Kidney tubule cell (primary cell): Measurements from ENCODE around the gene PLCL1.
A peak's percentile ranks its signal among the peaks of the same experiment; 100 is the strongest.

ENCODE experiments used
- DNase-seq: peaks from one replicate; pipeline ENCODE4 v3.0.0-alpha.2; 2018; ENCODE audit warnings: low spot score

Gene PLCL1

GRCh38 chr2:197888321-197888720, 83.9 kb downstream of the PLCL1 start:
- no peak for DNase-seq

DNA sequence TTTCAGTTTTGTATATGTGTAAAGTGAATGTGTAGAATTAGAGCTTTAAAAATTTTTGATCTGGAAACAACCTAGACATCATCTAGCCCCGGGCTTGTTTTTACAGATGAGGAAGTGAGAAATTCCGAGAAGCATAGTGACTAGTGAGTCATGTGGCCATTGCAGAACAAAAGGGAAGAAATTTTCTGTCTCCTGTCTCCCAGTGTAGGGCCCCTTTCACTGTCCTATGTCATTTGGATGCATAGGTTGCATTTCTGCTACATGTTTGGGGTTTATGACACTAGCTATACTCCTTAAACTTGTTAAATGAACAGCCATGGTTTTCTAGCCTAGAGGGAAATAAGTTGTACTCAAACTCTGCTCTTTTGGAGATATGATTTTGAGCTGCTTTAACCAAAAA, 84.6 kb downstream of the PLCL1 start:
- peak; percentile 71 for DNase-seq

- peak; percentile 27 for DNase-seq
These were observed 85.8 kb downstream of the PLCL1 start for GRCh38 chr2:197890168-197890567.

DNA sequence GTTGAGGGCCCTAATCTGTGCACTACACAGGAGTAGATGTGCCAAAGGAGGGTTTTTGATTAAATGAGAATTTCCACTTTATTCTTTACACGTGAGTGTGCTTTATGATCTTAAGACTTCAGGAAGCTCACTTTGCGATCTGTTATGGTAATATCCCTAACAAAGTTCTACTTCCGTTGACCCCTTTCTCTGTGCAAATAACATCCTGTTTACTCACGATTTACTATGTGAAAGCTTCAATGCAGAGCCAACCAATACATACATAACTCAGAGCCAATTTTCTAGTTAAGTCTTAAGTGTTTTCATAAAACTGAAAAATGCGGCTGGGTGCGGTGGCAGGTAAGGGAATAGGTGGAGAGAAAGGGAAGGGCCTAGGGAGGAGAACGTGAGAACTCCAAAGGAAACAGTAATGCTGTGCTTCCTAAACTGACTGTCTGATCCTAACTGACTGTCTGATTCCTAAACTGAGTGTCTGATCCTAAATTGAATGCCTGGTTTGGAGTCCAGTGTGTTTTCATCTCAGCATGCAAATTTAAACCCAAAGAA, 87.6 kb downstream of the PLCL1 start:
- DNase-seq = no peak

- DNase-seq = no peak
These were observed 89.2 kb downstream of the PLCL1 start for GRCh38 chr2:197893403-197894177.

DNA sequence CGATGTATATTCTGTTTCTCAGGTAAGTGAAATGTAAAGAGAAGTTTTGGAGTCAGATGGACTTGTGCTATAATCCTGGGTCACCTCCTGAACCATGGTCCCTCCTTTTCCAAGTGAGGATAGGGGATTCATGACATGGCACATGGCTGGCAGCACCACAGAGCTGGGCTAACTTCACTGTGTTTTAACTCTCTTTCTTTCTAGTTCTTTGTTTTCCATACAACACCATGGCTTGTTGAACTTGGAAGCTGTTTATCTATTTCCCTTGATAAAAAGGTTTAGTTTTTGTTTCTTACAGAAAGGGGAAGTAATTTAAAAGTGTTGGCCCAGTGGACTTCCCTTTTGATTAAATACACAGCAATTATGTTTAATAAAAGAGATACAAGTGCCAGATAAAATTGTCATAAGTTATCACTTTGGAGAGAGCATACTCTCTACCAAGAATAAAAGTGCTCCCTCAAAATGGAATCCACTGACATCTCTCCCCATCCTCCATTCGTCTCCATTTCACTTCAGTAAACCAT, 90.4 kb downstream of the PLCL1 start:
- no peak for DNase-seq

DNA sequence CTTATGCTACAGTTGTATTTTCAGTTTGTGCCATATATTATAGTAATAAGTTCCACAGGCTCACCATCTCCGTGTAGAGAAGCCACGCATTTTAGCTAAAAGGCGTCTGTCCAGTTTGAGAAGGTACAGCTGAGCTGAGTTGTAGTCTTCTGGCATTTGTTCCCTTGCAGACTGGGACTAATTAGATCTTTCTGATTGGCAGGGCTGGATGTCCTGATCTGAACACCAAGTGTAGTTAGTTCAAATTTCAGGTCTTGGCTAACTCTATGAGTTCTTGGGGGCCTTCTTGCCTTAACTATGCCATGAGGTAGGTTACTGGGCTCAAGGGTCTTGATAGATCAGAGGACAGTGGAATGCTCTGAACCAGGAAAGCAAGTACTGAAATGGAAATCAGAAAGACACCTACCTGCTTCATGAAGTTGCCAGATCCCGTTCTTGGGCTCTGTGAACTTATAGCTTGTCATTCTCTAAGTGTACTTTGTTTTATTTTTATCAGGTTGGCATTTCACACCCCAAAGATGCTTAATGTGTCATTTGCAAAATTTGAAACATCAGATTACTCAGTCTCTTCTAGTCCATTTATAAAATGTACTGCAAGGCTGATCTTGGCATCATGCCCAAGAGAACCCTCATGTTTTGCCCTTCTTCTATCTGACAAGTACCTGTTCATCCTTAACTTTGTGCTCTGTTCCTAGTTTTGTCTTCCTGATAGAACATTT, 93.7 kb downstream of the PLCL1 start:
- DNase-seq = no peak

DNA sequence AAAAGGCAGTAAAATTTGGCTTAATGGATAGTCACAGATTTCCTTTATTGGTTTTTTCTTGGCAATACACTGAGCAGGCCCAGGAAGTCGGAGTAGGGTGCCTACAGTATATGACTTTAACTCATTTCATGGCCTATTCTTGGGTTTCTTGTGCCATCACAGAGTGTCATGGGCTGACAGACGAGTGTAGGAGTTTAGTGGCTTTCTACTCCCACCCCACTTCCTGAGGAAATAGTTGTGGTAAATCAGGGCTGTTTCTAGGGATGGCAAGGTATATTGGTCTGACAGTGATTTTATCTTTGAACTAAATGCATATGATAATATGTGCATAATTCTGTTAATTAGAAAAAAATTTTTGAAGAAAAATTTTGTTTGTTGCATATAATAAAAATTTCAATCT, 100.1 kb downstream of the PLCL1 start:
- DNase-seq = no peak

GRCh38 chr2:197908156-197908555, 103.8 kb downstream of the PLCL1 start:
- DNase-seq = no peak

- DNase-seq = peak; percentile 90
These were observed 104.8 kb downstream of the PLCL1 start for GRCh38 chr2:197908990-197909776.

DNA sequence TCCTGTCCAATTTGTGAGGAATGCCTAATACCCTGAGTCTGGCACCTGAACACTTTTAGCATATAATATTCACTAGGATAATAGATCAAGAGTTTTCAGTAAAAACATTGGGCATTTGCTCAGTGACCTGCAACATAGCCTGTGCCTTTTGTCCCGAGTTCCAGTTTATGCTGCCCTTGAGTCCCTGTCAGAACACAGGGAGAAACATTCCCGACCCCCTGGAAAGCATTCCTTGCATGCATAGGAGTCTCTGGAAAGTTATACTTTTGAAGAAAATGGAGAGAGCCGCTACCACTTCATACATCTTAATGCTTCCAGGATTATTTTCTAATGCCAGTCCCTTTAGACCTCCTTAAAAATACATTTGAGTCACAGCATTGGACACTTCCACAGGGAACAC, 107.3 kb downstream of the PLCL1 start:
- DNase-seq = peak; percentile 83

- no peak for DNase-seq
These were observed 108.7 kb downstream of the PLCL1 start for GRCh38 chr2:197913084-197913483.

DNA sequence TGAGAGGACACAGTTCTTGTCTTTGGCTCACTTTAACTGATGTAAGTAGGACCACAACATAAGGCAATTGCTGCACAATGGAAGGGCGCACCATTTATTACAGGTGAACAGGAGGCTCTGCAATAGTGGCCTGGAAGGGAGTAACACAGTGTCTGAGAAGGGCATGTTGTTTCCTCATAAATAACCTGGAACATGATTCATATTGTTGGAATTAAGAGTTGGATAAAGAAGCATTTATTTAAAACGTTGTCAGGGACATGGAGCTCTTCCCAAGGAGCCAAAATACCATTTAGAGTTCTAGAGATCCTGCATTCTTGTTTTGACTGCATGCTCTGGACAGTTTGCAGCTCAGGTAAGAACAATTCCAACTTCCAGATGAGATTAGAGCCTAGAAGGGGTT, 110.4 kb downstream of the PLCL1 start:
- DNase-seq = peak; percentile 41

DNA sequence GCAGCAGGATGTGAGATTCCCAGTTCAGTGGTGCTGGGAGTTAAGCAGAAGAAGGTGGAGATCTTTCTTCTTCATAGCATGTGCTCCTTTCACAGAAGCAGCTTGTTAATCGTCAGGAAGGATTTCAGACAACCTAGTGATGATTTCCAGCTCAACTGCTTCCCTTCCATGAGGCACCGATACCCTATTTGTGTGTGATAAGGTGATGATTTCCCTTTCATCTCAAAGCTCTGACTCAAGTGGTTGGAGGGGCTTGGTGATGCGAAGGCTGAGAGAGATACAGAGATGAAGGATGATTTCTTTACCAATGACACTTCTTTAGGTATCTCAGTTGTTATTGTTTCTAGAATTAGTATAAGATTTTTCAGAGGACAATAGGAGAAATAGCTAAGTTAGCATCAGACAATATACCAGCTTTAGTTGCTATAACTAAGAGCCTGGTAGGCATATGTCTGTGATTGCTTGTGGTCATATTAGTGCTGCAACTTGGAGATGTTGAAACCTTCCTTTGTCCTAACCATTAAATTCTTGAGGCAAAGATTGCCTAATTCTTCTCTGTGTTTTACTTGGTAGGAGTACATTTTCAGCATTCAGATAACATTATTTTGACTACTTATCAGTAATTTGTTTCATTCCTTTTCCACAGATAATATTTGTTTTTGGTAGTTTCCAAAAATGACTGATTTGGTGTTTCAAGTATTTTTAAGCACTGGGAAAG, 111.3 kb downstream of the PLCL1 start:
- DNase-seq = no peak

- peak; percentile 29 for DNase-seq
These were observed 115.1 kb downstream of the PLCL1 start for GRCh38 chr2:197919487-197919886.

GRCh38 chr2:197920088-197920487, 115.7 kb downstream of the PLCL1 start:
- DNase-seq = no peak

- no peak for DNase-seq
These were observed 116.3 kb downstream of the PLCL1 start for GRCh38 chr2:197920592-197921201.

GRCh38 chr2:197924483-197924882, 120.1 kb downstream of the PLCL1 start:
- no peak for DNase-seq

DNA sequence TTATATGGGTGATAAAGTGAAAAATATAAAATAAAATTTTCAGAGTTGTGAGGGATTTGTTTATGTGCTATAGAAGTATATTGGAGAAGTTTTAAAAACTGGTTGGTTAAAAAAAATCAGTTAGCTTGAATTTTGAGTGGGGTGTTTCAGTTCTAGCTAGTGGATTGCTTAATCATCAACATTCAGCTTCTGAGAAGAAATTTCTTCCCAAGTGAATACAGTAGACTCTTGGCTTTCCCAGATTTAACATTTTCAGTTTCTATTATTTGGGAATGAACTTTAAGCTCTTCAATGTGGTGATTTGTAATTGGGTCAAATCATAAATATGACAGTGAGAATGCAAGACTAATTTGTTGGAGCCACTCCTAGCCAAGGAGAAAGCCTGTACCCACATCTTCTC, 120.8 kb downstream of the PLCL1 start:
- DNase-seq = no peak

DNA sequence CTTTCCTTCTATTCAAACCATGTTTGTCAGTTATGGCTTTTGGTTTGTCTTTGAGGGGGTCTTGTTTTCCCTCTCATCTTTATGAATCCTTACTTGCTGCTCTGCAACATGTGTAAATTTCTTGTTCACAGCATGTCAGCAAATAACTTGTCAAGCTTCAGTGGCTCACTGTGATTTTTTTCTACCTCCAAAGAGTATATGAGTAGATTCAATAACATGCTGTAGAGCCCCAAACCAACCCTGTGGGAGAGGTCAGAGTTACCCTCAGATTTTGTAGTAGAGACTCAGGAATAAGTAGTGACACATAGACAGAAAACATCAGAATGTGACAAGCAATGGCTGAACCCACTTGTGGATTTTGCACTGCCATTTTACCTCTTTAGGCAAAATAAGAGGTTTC, 121.6 kb downstream of the PLCL1 start:
- peak; percentile 51 for DNase-seq

DNA sequence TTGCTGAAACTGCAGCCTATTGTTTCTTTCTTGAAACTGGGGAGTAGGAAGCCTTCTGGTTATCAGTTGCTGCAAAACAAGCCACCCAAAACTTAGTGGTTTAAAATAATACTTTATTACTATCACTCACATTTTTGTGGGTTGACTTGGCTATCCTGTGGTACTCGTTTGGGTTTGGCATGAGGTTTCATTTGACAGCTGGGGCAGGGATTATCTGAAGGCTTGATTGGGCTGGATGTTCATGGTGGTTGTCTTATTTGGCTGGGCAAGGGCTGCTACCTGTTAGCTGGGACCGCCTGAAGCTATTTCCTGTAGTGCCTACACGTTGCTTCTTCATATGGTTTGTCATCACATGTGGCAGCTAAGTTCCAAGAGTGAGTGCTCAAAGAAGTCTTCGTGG, 122.3 kb downstream of the PLCL1 start:
- DNase-seq = no peak
